H1 (cell line): ENCODE results near the gene NR3C1. TPM values are rescaled to one million over a fixed set of nuclear protein-coding genes. Genes with fewer than 3 reads are reported as not detected.

Experiments
- ATF3 ChIP-seq: IDR thresholded peaks from 2 replicates; pipeline ENCODE4 v1.6.1; 2011; ENCODE audit warnings: low read depth, mild to moderate bottlenecking, low read length; ENCODE audit not compliant: insufficient read depth
- polyA plus RNA-seq, 7 experiments: library from polyadenylated mRNA; depleted of rRNA in 3 of 7; stranded (reverse) in 5 of 7; unstranded in 2 of 7; fragments of >200 nt in 5 of 7; fragments of 200-250 nt in 2 of 7; gene quantifications; 1 replicate in 5 of 7; 2 replicates in 1 of 7; 4 replicates in 1 of 7; pipeline versions ENCODE4 v1.2.1 to v1.2.3, GENCODE V29; 2011 to 2013; ENCODE audit warnings: missing spikeins in 2 of 7, mixed read lengths in 2 of 7
- total RNA-seq: library from RNA; stranded (reverse); fragmentation: NEBNext Ultra II Directional; extraction: Animal tissue kit (Norgen Biotek cat#: 25700); gene quantifications from 2 replicates; pipeline ENCODE4 v1.2.1, GENCODE V29; 2021

Gene NR3C1
- total and polyA plus RNA-seq, 2 of the 8 experiments (the other 6 are each of a cell fraction or from before 2014, with no cell fraction given) = 1.7 to 5.4 TPM

DNA sequence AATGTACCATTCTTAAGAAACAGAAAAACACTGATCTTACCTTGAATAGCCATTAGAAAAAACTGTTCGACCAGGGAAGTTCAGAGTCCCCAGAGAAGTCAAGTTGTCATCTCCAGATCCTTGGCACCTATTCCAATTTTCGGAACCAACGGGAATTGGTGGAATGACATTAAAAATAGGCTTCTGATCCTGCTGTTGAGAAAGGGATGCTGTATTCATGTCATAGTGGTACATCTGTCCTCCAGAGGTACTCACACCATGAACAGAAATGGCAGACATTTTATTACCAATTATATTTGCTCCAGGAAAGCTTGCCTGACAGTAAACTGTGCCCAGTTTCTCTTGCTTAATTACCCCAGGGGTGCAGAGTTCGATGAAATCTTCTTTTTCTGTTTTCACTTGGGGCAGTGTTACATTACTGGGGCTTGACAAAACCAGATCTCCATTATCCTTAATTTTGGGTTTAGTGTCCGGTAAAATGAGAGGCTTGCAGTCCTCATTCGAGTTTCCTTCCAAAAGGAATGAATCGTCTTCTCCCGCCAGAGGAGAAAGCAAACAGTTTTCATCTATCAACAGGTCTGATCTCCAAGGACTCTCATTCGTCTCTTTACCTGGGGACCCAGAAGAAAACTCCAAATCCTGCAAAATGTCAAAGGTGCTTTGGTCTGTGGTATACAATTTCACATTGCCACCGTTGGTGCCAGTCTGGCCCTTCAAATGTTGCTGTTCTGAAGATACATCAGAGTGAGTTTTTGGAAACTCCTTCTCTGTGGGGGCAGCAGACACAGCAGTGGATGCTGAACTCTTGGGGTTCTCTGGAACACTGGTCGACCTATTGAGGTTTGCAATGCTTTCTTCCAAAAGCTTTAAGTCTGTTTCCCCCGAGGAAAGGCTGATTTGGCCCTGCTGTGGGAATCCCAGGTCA, 3.6 kb downstream of the NR3C1 start (continued):
- no peak for TF ChIP-seq ATF3
